ENCODE measurements around the gene MRPL28.

- TF ChIP-seq POLR2AphosphoS5 (IDR thresholded peaks at IDR 0.05; ENCODE audit: borderline replicate concordance, low read depth, low read length) (no peak), EZH2 (IDR thresholded peaks at IDR 0.05) (no peak), FOXP2 (optimal IDR thresholded peaks at IDR 0.05; ENCODE audit: control extremely low read depth, extremely low read length, insufficient read depth) (no peak)
Observed at GRCh38 chr16:354291-354881, 16.0 kb downstream of the MRPL28 start.
